ENCODE measurements around the gene SORT1.

The SORT1 gene

GRCh38 chr1:109425391-109426280 lies 27.9 kb upstream of the SORT1 start:
- peaks cover 15% of the 10 kb centered on the region for H3K4me1 ChIP-seq (ENCODE audit: low read length)
- H2AFZ ChIP-seq (ENCODE audit: low read depth, low read length) = no peak overlapping the region
- peak overlapping the region; percentile 89 for H3K4me3 ChIP-seq (ENCODE audit: low read length)
- no peaks in the 10 kb centered on the region for H3K27me3 ChIP-seq (ENCODE audit: low read depth, low read length)
- H3K4me2 ChIP-seq (ENCODE audit: low read length) = peak overlapping the region; percentile 59
- peaks cover 66% of the 10 kb centered on the region for H3K79me2 ChIP-seq (ENCODE audit: low read length)
- H3K9ac ChIP-seq (ENCODE audit: low read length) = peak overlapping the region; percentile 63
- H3K27ac ChIP-seq (ENCODE audit: low read length) = peak overlapping the region; percentile 72
- H3K36me3 ChIP-seq (replicated peaks; ENCODE audit: low read depth, low read length) = peaks cover 9% of the 10 kb centered on the region
- TF ChIP-seq EZH2phosphoT487 (IDR thresholded peaks at IDR 0.05; ENCODE audit: low read depth) (no peak), CTCF (IDR thresholded peaks at IDR 0.05; ENCODE audit: low read depth, low read length) (no peak)
- H3K9me3 ChIP-seq (ENCODE audit: insufficient read depth, low read length) = no peaks in the 10 kb centered on the region
- H4K20me1 ChIP-seq (ENCODE audit: insufficient read depth, low read length) = no peaks in the 10 kb centered on the region

GRCh38 chr1:109423498-109423897 lies 25.8 kb upstream of the SORT1 start:
- H3K4me3 ChIP-seq (ENCODE audit: low read length) = no peak overlapping the region
- no peaks in the 10 kb centered on the region for H3K9me3 ChIP-seq (ENCODE audit: insufficient read depth, low read length)
- no peak overlapping the region for H3K9ac ChIP-seq (ENCODE audit: low read length)
- no peak overlapping the region for H2AFZ ChIP-seq (ENCODE audit: low read depth, low read length)
- H3K27ac ChIP-seq (ENCODE audit: low read length) = no peak overlapping the region
- peaks cover 81% of the 10 kb centered on the region for H3K79me2 ChIP-seq (ENCODE audit: low read length)
- 0 out of 2 replicates have a peak overlapping the region, but pooled peaks have one; percentile 14 for H3K4me2 ChIP-seq (ENCODE audit: low read length)
- no peaks in the 10 kb centered on the region for H3K27me3 ChIP-seq (ENCODE audit: low read depth, low read length)
- no peaks in the 10 kb centered on the region for H4K20me1 ChIP-seq (ENCODE audit: insufficient read depth, low read length)
- peaks cover 13% of the 10 kb centered on the region for H3K36me3 ChIP-seq (replicated peaks; ENCODE audit: low read depth, low read length)
- TF ChIP-seq EZH2phosphoT487 (IDR thresholded peaks at IDR 0.05; ENCODE audit: low read depth) (no peak), CTCF (IDR thresholded peaks at IDR 0.05; ENCODE audit: low read depth, low read length) (no peak)
- H3K4me1 ChIP-seq (ENCODE audit: low read length) = peaks cover 15% of the 10 kb centered on the region

- no peak overlapping the region for H2AFZ ChIP-seq (ENCODE audit: low read depth, low read length)
- H3K4me2 ChIP-seq (ENCODE audit: low read length) = no peak overlapping the region
- H3K4me1 ChIP-seq (ENCODE audit: low read length) = no peaks in the 10 kb centered on the region
- peaks cover 30% of the 10 kb centered on the region for H3K79me2 ChIP-seq (ENCODE audit: low read length)
- peaks cover 55% of the 10 kb centered on the region for H3K36me3 ChIP-seq (replicated peaks; ENCODE audit: low read depth, low read length)
- H3K27ac ChIP-seq (ENCODE audit: low read length) = no peak overlapping the region
- no peak overlapping the region for H3K9ac ChIP-seq (ENCODE audit: low read length)
- TF ChIP-seq EZH2phosphoT487 (IDR thresholded peaks at IDR 0.05; ENCODE audit: low read depth) (no peak), CTCF (IDR thresholded peaks at IDR 0.05; ENCODE audit: low read depth, low read length) (no peak)
- H3K4me3 ChIP-seq (ENCODE audit: low read length) = no peak overlapping the region
- H4K20me1 ChIP-seq (ENCODE audit: insufficient read depth, low read length) = no peaks in the 10 kb centered on the region; the same call in 1 of the 2 replicates
- H3K9me3 ChIP-seq (ENCODE audit: insufficient read depth, low read length) = no peaks in the 10 kb centered on the region
- no peaks in the 10 kb centered on the region for H3K27me3 ChIP-seq (ENCODE audit: low read depth, low read length)
Measured at GRCh38 chr1:109412551-109412950, 14.8 kb upstream of the SORT1 start.

GRCh38 chr1:109404838-109405237 lies 7.1 kb upstream of the SORT1 start:
- Histone ChIP-seq H3K27ac (ENCODE audit: low read length) (no peak overlapping the region), H3K4me2 (ENCODE audit: low read length) (no peak overlapping the region), H3K4me3 (ENCODE audit: low read length) (no peak overlapping the region), H2AFZ (ENCODE audit: low read depth, low read length) (no peak overlapping the region), H3K79me2 (ENCODE audit: low read length) (no peaks in the 10 kb centered on the region), H4K20me1 (ENCODE audit: insufficient read depth, low read length) (no peaks in the 10 kb centered on the region), H3K4me1 (ENCODE audit: low read length) (no peaks in the 10 kb centered on the region), H3K9me3 (ENCODE audit: insufficient read depth, low read length) (no peaks in the 10 kb centered on the region), H3K36me3 (replicated peaks; ENCODE audit: low read depth, low read length) (peaks cover 24% of the 10 kb centered on the region), H3K9ac (ENCODE audit: low read length) (no peak overlapping the region), H3K27me3 (ENCODE audit: low read depth, low read length) (no peaks in the 10 kb centered on the region)
- no peak for TF ChIP-seq EZH2phosphoT487 (IDR thresholded peaks at IDR 0.05; ENCODE audit: low read depth)
- no peak for TF ChIP-seq CTCF (IDR thresholded peaks at IDR 0.05; ENCODE audit: low read depth, low read length)
